Cardiac fibroblast (primary cell): ENCODE measurements around the gene PPIF.

Experiments
- DNase-seq, 2 donors: peaks; one replicate each; pipeline versions ENCODE4 v3.0.0 to v3.0.0-alpha.2; 2010; ENCODE audit warnings: low read depth in 2 of 2
- H3K4me3 ChIP-seq, 2 donors: replicated peaks in 1 of 2; 1 replicate in 1 of 2; 2 replicates in 1 of 2; pipeline ENCODE4 v1.5.1; 2011; ENCODE audit warnings: low read depth in 2 of 2, low read length in 2 of 2, mild to moderate bottlenecking in 2 of 2, moderate library complexity in 1 of 2
- TF ChIP-seq, protein P1 (sequence below): IDR thresholded peaks from one replicate; pipeline ENCODE4 v1.5.1; 2011; ENCODE audit warnings: low read depth, mild to moderate bottlenecking, low read length, inconsistent platforms

PPIF gene

DNA sequence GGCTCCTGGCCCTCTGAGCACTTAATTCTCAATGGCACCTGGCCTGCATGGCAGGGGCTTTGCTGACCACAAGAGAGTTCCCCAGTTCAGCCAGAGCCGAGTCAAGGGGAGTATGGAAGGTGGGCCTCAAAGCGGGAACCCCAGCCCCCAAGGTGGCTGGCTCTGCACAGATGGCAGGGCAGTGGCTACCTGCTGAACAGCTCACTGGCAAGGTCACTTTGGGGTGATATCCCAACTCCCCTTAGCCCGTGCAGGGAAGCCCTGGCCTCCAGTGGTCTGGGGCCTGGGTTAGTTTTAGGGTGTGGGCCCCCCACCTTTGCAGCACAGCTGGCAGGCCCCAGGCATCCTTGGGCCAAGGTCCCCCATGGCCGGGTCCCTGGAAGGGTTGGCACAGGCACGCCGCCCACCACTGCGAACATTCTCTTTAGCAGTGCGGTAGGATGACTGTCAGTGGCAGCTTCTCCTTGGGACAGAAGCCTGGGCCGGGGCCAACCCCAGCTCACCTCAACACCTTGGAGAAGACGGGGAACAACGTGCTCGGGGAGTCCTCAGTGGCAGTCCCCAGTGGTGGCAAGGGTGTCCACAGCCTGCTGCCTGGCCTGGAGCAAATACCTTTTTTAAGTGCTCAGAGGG, 36.8 kb downstream of the PPIF start:
- H3K4me3 ChIP-seq: no peak overlapping the region
- TF ChIP-seq, protein P1, sequence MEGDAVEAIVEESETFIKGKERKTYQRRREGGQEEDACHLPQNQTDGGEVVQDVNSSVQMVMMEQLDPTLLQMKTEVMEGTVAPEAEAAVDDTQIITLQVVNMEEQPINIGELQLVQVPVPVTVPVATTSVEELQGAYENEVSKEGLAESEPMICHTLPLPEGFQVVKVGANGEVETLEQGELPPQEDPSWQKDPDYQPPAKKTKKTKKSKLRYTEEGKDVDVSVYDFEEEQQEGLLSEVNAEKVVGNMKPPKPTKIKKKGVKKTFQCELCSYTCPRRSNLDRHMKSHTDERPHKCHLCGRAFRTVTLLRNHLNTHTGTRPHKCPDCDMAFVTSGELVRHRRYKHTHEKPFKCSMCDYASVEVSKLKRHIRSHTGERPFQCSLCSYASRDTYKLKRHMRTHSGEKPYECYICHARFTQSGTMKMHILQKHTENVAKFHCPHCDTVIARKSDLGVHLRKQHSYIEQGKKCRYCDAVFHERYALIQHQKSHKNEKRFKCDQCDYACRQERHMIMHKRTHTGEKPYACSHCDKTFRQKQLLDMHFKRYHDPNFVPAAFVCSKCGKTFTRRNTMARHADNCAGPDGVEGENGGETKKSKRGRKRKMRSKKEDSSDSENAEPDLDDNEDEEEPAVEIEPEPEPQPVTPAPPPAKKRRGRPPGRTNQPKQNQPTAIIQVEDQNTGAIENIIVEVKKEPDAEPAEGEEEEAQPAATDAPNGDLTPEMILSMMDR: no peak
- no peak for DNase-seq

DNA sequence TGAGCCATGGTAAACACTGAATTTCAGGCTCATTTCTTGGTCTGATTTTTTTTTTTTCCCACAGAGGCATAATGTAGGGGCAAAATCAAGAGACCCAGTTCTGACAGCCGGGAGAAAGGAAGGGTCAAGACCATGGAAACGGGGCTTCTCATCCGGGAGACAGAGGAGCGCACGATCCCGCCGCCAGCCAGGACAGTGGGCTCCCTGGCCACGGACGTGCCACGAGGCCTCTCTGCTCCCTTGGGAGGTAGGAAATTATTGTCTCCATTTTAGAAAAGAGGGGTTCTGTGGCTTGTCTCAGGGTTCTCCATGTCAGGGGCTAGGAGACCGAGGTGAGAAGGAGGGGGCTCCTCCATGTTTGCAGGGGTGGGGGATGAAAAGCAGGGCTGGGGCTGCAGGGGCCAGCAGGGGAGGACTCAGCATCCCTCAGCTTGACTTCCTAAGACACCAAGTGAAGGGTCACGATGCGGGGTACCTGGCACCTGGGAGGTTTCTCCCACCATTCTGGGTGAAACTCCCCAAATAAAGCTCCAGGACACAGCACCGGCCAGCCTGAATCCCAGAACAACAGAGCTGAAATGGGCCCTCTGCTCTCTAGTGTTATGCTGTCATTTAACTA, 37.6 kb downstream of the PPIF start:
- DNase-seq: no peak
- TF ChIP-seq, protein P1: no peak
- H3K4me3 ChIP-seq: no peak overlapping the region

DNA sequence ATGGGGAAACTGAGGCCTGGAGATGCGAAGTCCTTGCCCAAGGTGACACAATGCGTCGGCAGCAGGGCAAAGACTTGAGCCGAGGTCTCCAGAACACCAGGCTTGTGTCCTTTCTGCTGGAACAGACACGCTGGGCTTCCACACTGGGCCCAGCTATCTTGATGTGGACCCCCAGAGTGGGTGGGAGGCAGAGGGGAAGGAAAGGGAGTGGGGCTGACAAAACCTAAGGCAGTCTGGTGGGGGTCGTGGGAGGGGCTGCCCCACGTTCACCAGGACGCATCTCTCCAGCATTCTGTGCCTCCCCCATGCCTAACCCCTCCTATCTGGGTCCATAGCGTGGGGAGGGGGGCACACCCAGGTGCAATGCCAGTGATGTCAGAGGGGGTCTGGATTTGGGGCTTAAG, 38.1 kb downstream of the PPIF start:
- DNase-seq: no peak
- H3K4me3 ChIP-seq: no peak overlapping the region
- TF ChIP-seq, protein P1: no peak

DNA sequence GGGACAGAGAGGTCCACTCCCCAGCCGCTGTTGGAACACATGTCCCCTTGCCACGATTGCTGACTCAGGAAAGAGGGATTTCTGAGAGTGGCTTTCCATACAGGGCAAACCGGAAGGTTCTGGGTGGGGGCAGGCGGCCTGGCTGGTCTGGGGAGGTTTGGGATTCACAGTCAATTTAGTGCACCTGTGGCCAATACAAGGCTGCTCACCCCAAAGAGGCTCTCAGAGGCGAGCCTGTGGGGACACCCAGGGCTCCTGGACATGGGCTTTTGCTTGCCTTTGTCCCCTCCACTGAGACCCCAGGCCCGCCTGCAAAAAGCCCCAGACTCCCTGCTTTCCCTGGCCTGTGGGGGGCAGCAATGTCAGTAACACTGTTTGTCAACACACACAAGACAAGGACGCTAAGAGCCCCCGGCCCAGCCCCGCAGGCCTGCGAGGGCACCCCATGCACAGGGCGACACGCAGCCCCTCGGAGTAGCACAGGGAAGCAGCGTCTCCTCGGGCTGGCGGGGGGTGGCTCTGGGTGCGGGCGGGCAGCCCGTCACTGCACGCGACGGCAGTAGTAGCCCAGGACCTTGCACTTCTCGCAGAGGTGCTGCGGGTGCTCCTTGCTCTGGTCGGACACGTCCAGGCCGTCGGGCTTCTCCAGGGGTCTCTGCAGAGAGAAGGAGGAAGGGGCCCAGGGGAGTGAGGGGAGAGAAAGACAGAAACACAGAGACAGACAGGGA, 38.7 kb downstream of the PPIF start:
- no peak overlapping the region for H3K4me3 ChIP-seq
- TF ChIP-seq, protein P1: no peak
- peak in 1 of 2 donors; percentile 1 for DNase-seq

DNA sequence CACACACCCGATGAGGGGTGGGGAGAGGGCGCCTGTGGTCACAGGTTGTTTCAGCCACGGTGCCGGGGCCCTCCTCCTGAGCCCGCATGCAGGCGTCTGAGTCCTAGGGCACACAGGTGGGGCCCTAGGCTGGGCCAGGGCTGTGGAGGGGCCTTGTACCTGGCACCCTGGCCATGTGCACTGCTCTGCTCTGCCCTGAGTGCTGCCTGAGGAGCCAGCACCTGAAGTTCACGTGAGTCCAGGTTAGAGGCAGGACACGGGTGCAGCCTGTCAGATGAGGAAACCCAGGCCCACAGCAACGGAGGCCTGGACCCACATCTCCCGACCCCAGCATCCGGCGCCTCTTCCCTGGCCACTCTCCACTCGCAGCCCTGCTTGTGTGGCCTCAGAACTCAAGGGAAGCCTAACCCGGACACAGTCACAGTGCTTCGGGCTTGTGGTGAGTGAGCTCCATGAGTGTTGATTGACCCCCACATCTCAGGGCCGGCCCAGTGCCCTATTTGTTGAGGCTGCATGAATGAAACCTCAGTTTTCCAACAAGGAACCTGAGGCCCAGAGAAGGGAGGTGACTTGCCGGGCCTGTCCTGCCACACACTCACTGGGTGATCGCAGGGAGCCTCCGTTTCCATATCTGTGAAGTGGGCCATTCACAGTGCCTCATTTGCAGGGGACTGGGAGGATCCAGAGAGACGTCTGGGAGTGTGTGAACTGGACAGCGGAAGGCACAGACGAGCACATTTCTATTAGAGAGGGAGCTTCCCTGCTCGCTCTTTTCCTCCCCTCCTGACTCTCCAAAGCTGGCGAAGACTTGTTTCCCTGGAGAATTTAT, 39.6 kb downstream of the PPIF start:
- peak in 1 of 2 donors; percentile 2 for DNase-seq
- TF ChIP-seq, protein P1: no peak
- H3K4me3 ChIP-seq: no peak overlapping the region

DNA sequence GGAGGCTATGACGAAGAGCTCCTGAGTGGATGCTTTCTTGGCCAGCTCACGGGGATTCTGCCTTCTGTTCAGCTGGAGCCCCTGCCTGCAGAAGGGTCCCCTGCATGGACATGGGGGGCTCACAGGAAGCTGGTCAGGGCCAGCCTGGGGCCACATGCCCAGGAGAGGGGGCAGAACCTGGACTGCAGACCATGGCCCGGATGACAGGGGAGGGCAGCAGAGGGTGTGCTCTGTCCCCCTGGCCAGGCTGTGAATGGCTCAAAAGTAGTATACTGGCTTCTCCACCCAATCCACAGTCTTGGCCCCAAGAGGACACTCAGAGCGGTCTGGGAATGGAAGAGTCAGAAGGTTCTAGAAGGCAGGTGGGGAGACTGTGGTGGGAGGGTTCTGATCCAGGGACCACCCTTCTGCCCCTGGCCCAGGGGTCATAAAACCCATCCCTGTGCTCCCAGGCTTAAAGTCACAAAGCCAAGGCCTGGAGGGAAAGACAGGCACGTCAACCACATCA, 40.3 kb downstream of the PPIF start:
- H3K4me3 ChIP-seq: no peak overlapping the region
- DNase-seq: no peak
- TF ChIP-seq, protein P1: no peak
